KBM-7 (cell line): ENCODE results near the gene PIGU.

Source experiments
- DNase-seq: peaks from one replicate; pipeline ENCODE4 v3.0.0-alpha.2; 2015
- in situ Hi-C: fragments of 300-500 bp; cut with MboI; formaldehyde crosslinking; loops from 2 replicates; pipeline ENCODE4 v1.14.3; 2020; ENCODE audit warnings: low sequenced_read_pairs, low pct_unique_long_range_greater_than_20kb, mixed read lengths

Gene PIGU

DNA sequence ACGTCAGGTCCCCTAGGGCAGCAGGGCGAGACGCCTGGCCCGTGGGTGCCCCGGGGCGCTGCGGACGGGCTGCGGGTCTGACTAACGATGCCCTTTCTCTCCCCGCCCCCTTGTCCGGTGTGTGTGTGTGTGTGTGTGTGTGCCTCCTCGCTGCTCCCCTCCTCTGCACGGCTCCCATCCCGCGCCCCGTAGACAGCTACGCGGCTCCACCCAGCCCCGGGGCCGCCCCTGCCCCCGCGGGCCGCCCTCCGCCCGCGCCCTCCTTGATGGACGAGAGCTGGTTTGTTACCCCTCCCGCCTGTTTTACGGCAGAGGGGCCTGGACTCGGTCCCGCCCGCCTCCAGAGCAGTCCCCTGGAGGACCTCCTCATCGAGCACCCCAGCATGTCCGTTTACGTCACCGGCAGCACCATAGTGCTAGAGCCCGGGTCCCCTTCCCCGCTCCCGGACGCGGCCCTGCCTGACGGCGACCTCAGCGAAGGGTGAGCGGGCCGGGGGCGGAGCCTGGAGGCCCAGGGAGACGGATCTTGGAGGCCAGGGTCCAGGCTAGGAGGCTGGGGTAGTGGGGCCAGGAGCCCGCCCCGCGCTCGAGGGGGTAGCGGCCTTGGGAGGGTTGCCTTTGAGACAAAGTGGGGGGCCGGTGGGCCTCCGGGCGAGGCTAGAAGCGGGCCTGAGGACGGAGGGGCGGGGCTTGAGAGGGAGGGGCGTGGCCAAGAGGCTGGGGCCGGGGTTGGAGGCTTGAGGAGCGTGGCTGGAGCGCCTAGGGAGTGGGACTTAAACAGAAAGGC, 32.3 kb upstream of the PIGU start:
- in situ Hi-C loops: loop anchor here (10.0 to 25.0 kb wide), 2 partner anchors 174 to 397 kb away; partner anchors contain the start of gene AHCY
- peak; percentile 84 for DNase-seq

DNA sequence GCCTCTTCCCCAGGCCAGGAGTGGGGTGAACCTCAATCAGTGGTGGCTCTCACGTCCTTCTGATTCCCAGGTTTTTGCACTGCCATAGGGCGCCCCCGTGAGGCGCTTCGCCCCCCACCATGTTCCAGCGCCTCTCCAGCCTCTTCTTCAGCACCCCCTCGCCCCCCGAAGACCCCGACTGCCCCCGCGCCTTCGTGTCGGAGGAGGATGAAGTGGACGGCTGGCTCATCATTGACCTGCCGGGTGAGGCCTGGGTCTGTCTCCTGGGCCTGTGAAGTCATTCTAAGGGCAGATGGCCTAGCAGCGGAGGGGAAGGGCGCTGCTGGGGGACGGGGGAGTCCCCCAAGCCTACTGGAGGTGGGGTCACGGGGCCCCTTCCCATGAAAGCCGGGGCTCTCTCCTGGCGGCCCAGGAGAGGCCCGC, 31.7 kb upstream of the PIGU start:
- DNase-seq: peak; percentile 76
- in situ Hi-C loops: loop anchor here (10.0 to 25.0 kb wide), 2 partner anchors 174 to 396 kb away; partner anchors contain the start of gene AHCY

DNA sequence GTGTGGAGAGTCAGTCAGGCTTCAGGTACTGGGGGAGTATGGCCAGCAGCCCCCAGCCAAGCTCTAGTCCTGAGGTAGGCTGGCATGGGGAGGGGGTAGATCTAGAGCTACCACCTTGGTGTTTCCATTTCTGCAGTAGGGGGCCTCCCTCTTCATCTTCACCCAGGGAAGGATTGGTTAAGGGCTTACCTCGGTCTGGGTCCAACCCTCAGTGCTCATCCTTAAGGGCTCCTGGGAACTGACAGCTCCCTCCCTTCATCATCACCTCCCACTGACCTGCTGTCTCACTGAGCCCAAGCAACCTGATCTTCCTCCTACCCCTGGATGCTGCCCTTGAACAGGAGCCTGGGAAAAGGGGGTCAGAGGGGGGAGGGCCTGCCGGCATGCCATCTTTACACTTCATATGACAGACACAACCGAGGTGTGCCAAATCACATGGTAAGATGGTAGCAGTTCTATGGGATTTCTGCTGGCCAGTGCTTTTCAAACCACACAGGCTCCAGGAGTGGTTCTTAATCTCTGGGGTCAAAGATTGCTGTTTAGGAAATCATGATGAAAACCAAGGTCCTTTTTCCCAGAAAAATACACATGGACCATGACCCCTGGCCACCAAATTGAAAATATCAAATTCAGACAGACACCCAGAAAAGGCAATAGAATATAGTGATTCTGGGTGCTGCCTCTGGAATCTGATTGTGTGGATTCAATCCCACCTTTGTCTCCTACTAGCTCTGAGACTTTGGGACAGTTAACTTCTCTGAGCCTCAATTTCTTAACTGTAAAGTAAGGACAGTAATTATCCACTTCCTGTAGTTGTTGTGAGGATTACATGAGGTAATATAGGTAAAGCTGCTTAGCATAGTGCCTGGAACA, 30.3 kb upstream of the PIGU start:
- in situ Hi-C loops: loop anchor here (10.0 to 25.0 kb wide), 2 partner anchors 172 to 395 kb away; partner anchors contain the start of gene AHCY
- DNase-seq: no peak

DNA sequence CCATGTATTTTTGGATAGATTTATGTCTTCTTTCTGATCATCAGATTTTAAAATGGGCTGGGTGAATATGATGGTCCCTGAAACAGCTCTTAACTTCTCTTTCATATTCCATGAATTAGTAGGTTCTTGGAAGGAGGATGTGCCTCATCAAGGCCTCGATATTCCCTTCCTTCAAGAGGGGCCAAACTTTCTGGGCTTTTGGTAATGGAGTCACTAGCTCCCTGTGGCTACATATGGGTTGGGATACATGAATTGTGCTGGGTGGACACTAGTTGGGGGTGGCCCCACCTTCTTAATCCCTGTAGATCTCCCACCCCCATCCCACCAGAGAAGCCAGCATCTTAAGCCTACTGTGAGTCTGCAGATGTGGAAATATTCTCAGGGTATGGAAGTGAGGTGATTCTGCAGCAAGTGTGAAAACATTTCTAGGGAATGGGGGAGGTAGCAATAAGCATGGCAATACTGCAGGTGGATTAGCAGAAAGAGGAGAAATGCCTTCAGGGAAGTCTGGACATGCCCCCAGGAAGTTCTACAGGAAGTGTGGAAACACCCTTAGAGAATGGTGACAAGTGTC, 29.5 kb upstream of the PIGU start:
- in situ Hi-C loops: loop anchor here (10.0 to 25.0 kb wide), 2 partner anchors 172 to 394 kb away; partner anchors contain the start of gene AHCY
- no peak for DNase-seq

DNA sequence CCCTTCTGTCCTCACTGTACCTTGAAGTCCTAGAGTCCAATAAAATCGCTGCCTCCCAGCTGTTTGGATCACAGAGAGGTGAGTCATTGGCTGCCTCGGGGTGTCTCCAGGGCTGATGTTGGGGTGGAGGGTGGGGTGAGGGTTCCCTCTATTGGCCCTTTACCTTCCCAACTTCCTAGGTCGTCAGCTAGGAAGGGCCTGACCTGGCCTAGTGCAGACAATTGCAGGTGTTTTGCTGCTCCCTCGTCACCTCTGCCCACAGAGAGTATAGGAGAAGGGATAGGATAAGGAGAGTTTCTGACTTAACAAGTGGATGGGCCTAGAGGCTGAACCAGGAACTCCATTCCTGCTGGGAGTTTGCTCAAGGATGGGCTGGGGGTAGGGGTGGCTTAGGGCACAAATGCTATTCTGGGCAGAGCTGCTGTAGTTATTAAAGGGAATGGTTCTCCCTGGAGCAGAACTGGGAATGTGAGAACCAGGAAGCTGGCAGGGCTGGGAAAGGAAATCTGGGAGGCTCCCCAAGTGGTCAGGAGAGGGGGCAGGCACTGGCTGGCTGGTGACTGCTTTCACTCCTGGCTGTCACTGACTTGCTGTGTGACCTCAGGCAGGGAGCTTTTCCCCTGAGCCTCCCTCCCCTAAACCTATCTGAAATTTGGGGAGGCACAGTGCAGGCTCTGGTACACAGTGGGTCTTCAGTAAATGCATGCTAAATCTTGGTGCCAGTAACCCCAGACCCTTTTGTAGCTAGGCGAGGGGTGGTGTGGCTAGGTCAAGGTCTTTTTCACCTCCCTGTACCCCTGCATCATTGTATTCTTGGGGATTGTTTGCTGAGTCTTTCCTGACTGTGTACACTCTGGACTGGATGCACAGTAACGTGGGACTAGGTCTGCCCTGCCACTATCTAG, 28.8 kb upstream of the PIGU start:
- no peak for DNase-seq
- in situ Hi-C loops: loop anchor here (10.0 to 25.0 kb wide), 2 partner anchors 171 to 393 kb away; partner anchors contain the start of gene AHCY

DNA sequence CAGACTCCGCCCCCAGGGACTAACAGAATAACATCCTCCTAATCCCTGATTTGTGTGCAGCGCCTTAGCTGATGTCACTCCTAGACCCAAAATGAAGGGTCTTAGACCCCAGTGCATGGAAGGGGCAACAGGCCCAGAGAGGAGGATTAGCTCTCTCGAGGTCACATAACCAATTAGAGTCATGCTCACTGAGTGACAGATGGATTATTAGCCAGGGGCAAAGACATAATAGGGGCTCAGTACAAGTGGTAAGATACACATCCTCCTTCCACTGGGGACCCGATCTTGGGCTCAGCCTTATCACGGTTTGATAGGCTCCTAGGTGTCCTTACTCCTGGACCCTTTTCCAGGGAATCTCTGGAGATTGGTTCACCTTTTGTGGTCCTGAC, 28.1 kb upstream of the PIGU start:
- in situ Hi-C loops: loop anchor here (10.0 to 25.0 kb wide), 2 partner anchors 170 to 393 kb away; partner anchors contain the start of gene AHCY
- DNase-seq: no peak

DNA sequence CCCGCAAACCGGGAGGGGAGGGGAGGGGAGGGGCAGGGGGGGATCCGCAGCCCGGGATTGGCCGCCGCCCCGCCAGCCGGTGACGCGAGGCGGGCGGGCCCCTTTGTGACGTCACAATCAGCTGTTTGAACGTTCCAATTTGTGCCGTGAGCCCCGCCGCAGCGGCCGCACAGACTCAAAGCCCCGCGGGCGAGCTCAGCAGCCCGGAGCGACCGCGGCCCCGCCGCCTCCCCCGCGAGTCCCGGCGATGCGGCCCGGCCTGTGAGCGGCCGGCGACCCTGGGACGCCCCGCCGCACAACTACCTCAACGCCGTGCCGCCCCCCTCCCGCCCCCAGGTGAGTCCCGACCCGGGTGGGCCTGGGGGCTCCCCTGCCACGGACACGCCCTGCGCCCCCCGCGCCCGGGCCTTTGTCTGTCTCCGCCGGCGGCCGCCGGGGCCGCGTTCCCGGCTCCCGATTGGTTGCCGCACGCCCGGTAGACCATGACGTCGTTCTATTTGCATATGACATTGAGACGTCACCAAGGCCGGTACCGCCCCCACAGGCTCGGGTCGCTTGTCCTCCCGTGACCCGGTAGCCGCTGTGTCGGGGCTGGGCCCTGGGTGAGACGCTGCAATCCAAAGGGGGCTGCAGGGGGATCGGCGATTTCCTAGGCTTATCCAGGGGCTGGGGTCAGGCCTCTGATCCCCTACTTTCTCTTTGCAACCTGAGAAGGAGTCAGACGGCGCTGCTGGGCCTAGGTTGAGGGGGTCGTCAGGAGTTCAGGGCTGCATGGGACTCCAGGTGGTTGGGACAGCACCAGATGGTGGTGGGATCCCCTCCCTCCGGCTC, 27.5 kb upstream of the PIGU start, which contains the start of gene TP53INP2:
TP53INP2 (plus strand) TSS at position 168 of the 831 bp plus-strand sequence. CDS start 4,396 bp downstream, outside the sequence.
- DNase-seq: peak; percentile 76
- in situ Hi-C loops: loop anchor here (10.0 to 25.0 kb wide), 2 partner anchors 170 to 392 kb away; partner anchors contain the start of gene AHCY

DNA sequence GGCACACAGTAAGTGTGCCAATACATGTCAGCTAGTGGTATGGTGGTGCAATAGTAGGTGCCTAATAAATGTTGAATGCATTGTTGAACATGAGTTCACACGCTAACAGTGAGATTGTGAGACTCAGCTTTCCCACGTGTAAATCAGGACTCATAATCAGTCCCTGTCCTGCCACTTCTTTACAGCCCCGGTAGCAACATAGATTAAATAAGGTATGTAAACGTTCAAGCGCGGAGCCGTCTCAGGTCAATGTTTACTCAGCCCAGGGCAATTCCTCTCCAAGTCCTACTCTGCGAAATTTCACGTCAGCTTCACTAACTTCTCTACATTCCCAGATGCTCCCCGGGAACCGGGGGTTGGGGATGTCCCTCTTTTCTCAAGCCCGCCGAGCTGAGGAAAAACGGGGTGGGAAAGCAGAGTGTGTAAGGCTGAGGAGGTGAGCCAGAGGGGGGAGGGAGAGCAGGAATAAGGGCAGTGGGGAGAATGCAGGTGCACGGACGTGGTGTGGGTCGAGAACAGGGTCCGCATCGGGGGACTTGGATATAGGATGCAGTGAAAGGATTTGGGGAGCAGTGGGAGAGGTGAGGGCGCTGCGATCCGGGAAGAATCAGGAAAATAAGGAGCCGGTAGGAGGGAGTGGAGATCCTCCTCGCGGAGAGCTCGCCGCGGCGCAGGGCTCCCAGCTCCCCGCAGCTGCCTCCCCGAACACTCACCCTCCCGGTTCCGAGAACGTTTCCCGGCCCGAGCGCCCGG, 26.7 kb upstream of the PIGU start:
- DNase-seq: peak; percentile 31

DNA sequence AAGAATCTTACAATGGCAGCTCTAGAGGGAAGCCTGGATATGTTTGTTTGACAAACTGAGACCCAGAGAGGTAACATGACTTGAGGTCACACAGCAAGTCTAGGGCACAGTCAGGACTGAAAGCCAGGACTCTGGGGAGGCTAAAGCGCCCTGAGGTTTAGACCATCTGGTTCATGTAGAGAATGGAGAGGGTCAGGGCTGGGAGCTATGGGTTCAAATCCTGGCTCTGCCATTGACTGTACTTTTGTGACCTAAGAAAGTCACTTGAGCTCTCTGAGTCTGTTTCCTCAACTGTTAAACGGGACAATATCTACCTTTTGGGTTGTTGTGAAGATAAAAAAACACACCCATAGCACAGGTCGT, 26.1 kb upstream of the PIGU start:
- no peak for DNase-seq
- in situ Hi-C loops: loop anchor here (10.0 to 25.0 kb wide), 2 partner anchors 168 to 391 kb away; partner anchors contain the start of gene AHCY

More for the DNA sequence above, 26.7 kb upstream of the PIGU start:
- in situ Hi-C loops: loop anchor here (10.0 to 25.0 kb wide), 2 partner anchors 169 to 391 kb away; partner anchors contain the start of gene AHCY

DNA sequence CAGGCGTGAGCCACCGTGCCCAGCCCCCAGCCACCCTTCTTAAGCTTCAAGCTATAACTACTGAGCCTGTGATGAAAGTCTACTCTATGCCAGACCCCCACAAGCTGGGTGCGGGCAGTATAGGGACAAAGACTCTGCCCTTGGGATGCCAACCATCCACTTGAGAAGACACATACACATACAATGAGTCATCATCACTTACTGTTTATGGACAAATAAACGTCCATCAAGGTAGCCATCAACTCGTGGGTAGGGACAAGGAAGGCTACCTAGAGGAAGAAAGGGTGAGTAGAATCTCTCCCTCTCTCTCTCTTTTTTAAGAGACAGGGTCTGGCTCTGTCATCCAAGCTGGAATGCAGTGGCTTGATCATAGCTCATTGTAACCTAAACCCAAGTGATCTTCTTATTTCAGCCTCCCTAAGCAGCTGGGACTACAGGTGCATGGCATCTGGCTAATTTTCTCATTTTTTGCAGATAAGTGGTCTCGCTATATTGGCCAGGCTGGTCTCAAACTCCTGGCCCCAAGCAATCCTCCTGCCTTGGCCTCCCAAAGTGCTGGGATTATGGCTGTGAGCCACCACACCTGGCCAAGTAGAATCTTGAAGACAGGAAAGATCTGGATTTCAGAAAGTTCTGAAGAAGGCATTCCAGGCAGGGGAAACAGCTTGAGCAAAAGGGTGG, 24.7 kb upstream of the PIGU start:
- no peak for DNase-seq
- in situ Hi-C loops: loop anchor here (10.0 to 25.0 kb wide), 2 partner anchors 167 to 389 kb away; partner anchors contain the start of gene AHCY

DNA sequence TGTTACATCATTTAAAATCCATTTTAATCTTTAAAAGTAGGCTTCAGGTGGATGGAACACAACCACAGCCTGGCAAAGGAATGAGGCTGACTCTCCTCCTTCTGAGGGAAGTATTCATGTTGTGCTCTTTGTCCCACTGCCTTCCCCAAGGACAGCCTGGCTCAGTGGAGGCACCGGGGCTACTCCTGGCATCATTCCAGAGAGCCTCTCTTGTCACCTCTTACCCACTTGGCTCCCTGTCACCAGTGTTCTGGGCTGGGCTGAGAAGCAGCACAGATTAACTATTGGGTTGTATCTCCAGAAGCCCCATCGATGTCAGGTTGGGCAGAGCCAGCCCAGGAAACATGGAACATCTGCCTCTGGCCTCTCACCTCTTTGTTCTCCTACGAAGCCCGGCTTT, 16.5 kb upstream of the PIGU start:
- in situ Hi-C loops: no loop called here
- no peak for DNase-seq

DNA sequence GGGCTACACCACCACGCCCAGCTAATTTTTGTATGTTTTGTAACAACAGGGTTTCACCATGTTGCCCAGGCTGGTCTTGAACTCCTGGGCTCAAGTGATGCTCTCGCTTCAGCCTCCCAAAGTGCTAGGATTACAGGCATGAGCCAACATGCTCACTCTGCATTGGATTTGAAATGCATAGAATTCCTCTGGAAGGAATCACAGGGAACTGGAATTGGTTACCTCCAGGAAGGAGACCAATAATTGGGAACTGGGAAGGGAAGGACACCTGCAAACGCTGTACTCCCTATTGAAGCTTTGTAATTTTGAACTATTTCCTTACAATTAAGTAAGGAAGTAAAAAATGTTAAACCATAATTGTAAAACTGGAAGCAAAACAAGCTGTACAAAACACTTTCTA, 14.9 kb upstream of the PIGU start:
- DNase-seq: no peak
- in situ Hi-C loops: no loop called here

DNA sequence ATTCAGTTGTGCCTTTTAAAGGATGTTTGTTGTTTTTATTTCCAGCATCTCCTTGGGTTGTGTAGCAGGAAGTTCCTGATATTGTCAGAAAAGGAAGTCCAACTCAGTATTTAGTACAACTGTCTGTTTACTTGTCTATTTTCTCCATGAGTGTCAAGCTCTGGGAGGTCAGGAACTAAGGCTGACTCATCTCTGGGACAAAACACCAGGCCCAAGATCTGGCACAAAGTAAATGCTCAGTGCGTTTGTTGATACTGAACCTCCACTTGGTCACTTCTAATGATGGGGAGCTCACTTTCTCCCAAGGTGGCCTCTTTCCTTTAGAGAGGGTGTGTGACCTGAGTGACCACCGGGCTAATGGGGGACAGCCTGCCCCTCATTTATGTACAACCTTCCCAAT, 12.6 kb upstream of the PIGU start:
- no peak for DNase-seq
- in situ Hi-C loops: no loop called here

DNA sequence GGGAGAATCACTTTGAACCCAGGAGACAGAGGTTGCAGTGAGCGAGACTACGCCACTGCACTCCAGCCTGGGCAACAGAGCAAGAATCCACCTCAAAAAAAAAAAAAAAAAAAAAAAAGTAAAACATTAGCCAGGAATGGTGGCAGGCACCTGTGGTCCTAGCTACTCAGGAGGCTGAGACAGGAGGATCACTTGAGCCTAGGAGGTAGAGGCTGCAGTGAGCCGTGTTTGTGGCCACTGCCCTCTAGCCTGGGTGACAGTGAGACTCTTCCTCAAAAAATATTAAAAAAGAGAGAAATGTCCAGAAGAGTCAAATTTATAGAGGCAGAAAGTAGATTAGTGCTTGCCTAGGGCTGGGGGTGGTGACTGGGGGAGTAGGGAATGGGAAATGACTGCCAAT, 6.8 kb upstream of the PIGU start:
- no peak for DNase-seq
- in situ Hi-C loops: no loop called here

DNA sequence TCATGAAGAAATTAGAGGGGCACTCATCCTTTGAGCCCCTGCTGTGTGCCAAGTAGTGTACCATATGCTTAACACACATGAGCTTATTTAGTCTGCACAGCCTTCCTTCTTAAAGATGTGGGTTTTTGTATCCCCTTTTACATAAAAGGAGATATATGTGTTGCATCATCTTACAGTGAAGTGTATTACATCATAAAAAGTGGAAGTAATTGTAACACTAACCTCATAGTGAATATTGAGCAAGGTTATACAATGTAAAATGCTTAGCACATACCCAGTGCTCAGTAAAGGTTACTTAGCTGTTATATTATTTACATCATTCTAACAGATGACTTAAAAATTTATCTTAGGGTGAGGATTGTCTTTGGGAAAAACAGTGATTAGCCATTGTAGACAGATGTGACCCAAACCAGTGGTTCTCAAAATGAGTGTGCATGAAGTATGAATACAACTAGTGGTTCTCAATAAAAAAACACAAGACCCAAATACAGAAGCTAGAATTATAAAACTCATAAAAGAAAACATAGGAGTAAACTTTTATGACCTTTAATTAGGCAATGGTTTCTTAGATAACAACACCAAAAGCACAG, 3.8 kb upstream of the PIGU start:
- in situ Hi-C loops: no loop called here
- peak; percentile 51 for DNase-seq
